Coronary artery (tissue), 2 donors: ENCODE results near the gene KLF16.
A peak's percentile ranks its signal among the peaks of the same experiment; 100 is the strongest.

Source experiments
- DNase-seq: peaks from one replicate; pipeline ENCODE4 v3.0.0-alpha.2; 2017; ENCODE audit warnings: low spot score
- H3K27ac ChIP-seq, 2 donors: fragments of 200-600 bp; sonication (generic); one replicate each; pipeline ENCODE4 v1.5.1; 2016 to 2019
- H3K4me3 ChIP-seq: fragments of 200-600 bp; sonication (generic); 2 replicates; pipeline ENCODE4 v1.5.1; 2016; ENCODE audit warnings: mild to moderate bottlenecking, moderate library complexity
- CTCF ChIP-seq: fragments of 200-600 bp; sonication (generic); IDR thresholded peaks from one replicate; pipeline ENCODE4 v1.5.1; 2019; ENCODE audit warnings: antibody characterized with exemption

KLF16 gene

GRCh38 chr19:1841209-1841924 lies 22.0 kb downstream of the KLF16 start:
- no peak for DNase-seq
- no peak for TF ChIP-seq CTCF
- H3K4me3 ChIP-seq = no peak overlapping the region
- peak overlapping the region in 1 of 2 donors; percentile 48 for H3K27ac ChIP-seq

GRCh38 chr19:1840541-1841115 lies 22.8 kb downstream of the KLF16 start:
- H3K27ac ChIP-seq = peak overlapping the region in 1 of 2 donors; percentile 48
- TF ChIP-seq CTCF = no peak
- DNase-seq = no peak
- H3K4me3 ChIP-seq = no peak overlapping the region

DNA sequence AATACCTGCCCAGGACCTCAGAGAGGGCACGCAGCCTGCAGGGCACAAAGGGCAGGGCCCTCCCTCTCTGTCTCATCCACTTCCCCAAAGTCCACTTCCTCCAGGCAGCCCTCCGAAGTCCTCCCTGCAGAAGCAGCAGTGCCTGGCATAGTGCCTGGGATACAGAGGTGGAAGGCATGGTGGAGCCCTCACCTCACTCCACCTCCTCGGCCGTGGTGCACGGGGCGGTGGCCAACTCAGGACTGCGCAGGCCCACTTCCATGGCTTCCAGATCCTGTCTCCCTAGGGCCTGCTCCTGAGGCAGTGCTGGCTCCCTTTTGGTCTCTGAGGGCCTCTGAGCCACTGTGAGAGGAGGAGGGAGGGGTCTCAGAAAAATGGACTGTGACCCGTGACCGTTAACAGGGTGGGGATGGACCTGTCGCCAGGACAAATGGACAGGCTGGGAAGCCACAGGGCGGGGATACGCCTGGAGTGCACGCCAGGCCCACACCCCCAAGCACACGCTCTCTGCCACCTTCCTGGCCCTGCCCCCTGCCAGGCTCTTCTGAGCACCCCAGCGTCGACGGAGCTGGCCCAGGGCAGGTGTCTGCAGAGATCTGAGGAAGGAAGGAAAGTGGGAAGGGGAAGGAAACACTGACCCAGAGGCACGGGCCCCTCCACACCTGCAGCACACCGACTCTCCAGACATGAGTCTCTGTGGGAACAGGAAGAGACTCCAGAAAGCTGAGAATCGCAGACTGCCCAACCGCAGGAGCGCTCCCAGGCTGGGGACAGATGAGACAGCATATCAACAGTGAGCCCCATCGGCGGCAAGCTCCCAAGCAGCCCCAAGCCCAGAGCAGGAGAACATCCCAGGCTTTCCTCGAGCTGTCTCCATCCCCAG lies 23.5 kb downstream of the KLF16 start:
- TF ChIP-seq CTCF = no peak
- H3K4me3 ChIP-seq = no peak overlapping the region
- DNase-seq = no peak
- peak overlapping the region in 1 of 2 donors; percentile 48 for H3K27ac ChIP-seq

DNA sequence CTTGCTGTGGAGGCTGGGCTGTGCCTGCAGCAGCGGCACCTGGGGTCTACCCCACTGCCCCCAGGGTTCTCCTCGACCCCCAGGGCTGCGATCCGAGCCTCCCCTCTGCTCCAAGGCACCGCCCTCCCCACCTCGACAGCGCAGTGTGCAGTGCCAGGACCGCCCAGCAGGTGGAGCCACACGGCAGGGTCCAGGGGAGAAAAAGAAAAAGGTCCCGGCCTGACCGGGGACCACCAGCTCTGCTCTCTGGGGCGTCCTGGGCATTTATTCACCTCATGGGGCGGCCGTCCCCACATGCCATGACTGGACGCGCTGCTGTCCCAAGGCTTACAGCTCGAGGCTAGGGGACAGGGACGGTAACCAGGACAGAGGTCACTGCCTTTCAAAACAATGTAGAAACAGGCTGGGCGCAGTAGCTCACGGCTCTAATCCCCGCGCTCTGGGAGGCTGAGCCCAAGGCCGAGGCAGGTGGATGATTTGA lies 25.7 kb downstream of the KLF16 start:
- peak; percentile 73 for TF ChIP-seq CTCF
- no peak overlapping the region for H3K27ac ChIP-seq
- no peak overlapping the region for H3K4me3 ChIP-seq
- DNase-seq = no peak

- Histone ChIP-seq H3K27ac (no peak overlapping the region), H3K4me3 (no peak overlapping the region)
- no peak for TF ChIP-seq CTCF
- no peak for DNase-seq
Measured at GRCh38 chr19:1837222-1837565, 26.2 kb downstream of the KLF16 start.

DNA sequence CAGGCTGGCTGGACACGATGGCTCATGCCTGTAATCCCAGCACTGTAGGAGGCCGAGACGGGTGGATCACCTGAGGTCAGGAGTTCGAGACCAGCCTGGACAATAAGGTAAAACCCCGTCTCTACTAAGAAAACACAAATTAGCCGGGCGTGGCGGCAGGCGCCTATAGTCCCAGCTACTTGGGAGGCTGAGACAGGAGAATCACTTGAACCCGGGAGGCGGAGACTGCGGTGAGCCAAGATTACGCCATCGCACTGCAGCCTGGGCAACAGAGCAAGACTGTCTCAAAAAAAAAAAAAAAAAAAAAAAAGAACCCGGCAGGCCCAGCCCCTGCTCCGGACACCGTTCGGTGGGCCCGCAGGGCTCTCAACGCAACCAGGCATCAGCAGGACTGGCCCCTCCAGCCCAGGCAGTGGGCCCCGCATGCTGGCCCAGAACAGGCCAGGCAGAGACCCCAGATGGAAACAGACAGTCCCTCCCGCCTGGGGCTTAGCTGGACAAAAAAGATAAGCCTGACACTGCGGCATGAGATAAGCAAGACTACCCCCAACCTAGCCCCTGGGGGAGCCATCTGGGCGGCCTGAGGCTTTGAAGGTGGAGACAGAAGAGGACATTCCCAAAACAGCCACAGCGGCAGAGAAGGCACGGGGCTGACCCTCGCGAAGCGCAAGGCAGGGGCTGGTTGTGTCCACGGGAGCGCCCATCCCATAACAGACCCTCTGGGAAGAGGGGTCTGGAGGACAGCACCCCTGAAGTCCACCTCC lies 26.7 kb downstream of the KLF16 start:
- no peak overlapping the region for H3K4me3 ChIP-seq
- DNase-seq = no peak
- H3K27ac ChIP-seq = no peak overlapping the region
- TF ChIP-seq CTCF = no peak
